Subcutaneous adipose tissue (tissue), 4 donors: Measurements from ENCODE around the gene GARS1. TPM values are rescaled to one million over a fixed set of nuclear protein-coding genes. Genes with fewer than 3 reads are reported as not detected.

ENCODE experiments used
- total RNA-seq, 4 donors: library from RNA; depleted of rRNA; stranded (reverse); fragments of >200 nt; gene quantifications; one replicate each; pipeline ENCODE4 v1.1.0, GENCODE V29; 2016
- TF ChIP-seq, protein P1 (sequence below): fragments of 450-650 bp; IDR thresholded peaks from one replicate; pipeline ENCODE4 v1.5.1; 2016; ENCODE audit warnings: low read depth, mild to moderate bottlenecking, control low read depth, antibody characterized with exemption, moderate library complexity

Gene GARS1
- total RNA-seq, 4 donors from 2014 or later: 36.4 to 118 (median 49.9) TPM

DNA sequence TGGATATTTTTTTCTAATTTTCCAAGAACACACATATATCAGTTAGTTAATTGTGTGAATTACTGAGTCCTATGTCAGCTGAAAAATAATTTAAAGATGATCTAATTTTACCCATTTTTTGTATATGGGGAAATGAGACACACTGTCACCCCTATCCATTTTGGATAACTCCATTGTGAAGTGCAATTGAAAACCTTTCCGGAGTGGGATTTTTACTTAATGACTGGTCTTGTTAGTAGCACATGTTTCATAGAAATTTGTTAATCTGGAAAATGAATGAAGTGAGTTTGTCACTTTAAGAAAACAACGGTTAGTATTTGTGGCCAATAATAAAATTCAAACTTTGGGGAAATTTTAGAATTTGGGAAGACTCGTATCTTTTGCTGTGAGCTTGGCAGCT is 2.0 kb downstream of the GARS1 start:
- TF ChIP-seq, protein P1, sequence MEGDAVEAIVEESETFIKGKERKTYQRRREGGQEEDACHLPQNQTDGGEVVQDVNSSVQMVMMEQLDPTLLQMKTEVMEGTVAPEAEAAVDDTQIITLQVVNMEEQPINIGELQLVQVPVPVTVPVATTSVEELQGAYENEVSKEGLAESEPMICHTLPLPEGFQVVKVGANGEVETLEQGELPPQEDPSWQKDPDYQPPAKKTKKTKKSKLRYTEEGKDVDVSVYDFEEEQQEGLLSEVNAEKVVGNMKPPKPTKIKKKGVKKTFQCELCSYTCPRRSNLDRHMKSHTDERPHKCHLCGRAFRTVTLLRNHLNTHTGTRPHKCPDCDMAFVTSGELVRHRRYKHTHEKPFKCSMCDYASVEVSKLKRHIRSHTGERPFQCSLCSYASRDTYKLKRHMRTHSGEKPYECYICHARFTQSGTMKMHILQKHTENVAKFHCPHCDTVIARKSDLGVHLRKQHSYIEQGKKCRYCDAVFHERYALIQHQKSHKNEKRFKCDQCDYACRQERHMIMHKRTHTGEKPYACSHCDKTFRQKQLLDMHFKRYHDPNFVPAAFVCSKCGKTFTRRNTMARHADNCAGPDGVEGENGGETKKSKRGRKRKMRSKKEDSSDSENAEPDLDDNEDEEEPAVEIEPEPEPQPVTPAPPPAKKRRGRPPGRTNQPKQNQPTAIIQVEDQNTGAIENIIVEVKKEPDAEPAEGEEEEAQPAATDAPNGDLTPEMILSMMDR: no peak

GRCh38 chr7:30598121-30598876 is 3.6 kb downstream of the GARS1 start:
- TF ChIP-seq, protein P1: no peak

DNA sequence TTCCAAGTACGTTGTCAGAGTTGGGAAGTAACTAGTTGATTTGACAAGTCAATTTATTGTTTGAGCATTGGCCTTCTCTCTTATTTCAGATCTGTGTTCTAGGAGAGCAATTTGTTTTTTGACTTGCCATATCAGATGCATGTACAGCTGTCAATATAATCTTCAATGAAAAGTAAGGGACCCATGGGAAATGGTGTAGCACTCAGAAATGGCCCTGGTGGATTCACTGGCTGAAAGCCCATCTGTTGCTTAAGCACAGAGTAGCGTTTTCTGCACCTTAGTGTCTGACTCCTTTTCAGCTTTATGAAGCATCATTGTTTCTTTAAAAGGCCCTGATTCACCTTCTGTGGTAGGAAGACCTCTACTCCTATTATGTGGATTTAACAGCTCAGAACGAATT is 10.2 kb downstream of the GARS1 start:
- TF ChIP-seq, protein P1: no peak

- TF ChIP-seq, protein P1: no peak
Measured at GRCh38 chr7:30605832-30606231, 11.2 kb downstream of the GARS1 start.

DNA sequence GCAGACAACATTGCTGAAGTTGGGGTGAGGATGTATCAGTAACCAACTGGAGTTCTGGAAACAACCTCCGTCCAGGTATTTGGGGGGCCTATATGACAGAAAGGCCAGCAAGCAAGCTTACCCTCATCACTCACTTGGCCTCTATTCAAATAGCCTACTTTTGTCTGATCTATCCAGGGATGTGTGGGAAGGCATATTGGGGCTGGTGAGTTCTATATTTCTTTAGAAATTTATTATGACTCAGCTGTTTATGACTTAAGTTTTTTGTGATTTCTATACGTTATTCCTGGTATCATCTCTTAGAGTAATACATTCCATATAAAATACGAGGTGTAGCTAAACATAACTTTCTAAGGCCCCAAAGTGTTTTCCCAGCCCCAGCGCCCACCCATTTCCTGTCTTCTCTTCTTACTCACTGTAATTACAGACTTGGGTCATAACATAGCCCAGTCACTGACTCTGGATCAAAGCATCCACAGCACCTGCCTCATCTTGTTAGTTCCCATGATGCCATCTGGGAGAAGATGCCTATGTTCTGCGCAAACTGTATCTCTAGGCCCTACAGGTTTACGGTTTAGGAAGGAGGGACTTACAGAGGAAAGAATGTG is 18.1 kb downstream of the GARS1 start:
- TF ChIP-seq, protein P1: no peak

GRCh38 chr7:30613366-30614325 is 19.0 kb downstream of the GARS1 start:
- TF ChIP-seq, protein P1: no peak

GRCh38 chr7:30616318-30616717 is 21.6 kb downstream of the GARS1 start:
- TF ChIP-seq, protein P1: no peak
